IMR-90 (cell line): ENCODE measurements around the gene CAMTA1. TPM values are rescaled to one million over a fixed set of nuclear protein-coding genes. Genes with fewer than 3 reads are reported as not detected.

Experiments
- ATAC-seq: fragments of 200-7000 bp; cut with Tn5 transposase; 2 replicates; pipeline ENCODE4 v1.9.1; 2020; ENCODE audit warnings: low read depth, mild to moderate bottlenecking, moderate library complexity
- BruUV-seq: library from RNA; stranded (reverse); fragments of 400-500 nt; replicated peaks from 2 replicates; lab custom pipeline; 2021; lab: Mats Ljungman, UMichigan
- CTCF ChIA-PET: fragments of 300-600 bp; formaldehyde crosslinking; extraction: SDS; loops from one replicate; lab custom pipeline; 2021; ENCODE audit warnings: antibody characterized with exemption; lab: Yijun Ruan, JAX
- POLR2A ChIA-PET: fragments of 300-600 bp; sonication (Branson Sonifier 250); formaldehyde crosslinking; loops from one replicate; lab custom pipeline; 2022; ENCODE audit warnings: antibody characterized with exemption; ENCODE audit not compliant: unreplicated experiment; lab: Charles Lee
- DNase-seq: peaks from one replicate; pipeline ENCODE4 v3.0.0; 2013
- H2AFZ ChIP-seq: replicated peaks from 2 replicates; pipeline ENCODE3; 2013; ENCODE audit warnings: low read length, mild to moderate bottlenecking; ENCODE audit not compliant: poor library complexity
- H2AK5ac ChIP-seq: 2 replicates; pipeline ENCODE4 v1.6.1; 2013; ENCODE audit warnings: low read depth, low read length, inconsistent platforms
- H2AK9ac ChIP-seq: replicated peaks from 2 replicates; pipeline ENCODE3; 2013; ENCODE audit warnings: mild to moderate bottlenecking, low read depth, low read length, moderate library complexity; ENCODE audit not compliant: poor library complexity
- H2BK120ac ChIP-seq: 2 replicates; pipeline ENCODE4 v1.6.1; 2013; ENCODE audit warnings: low read depth, low read length, inconsistent platforms
- H2BK15ac ChIP-seq: 3 replicates; pipeline ENCODE4 v1.6.1; 2013; ENCODE audit warnings: low read depth, low read length, inconsistent platforms
- H2BK20ac ChIP-seq: 2 replicates; pipeline ENCODE4 v1.6.1; 2013; ENCODE audit warnings: low read depth, mild to moderate bottlenecking, inconsistent platforms, low read length, moderate library complexity
- H2BK5ac ChIP-seq: 2 replicates; pipeline ENCODE4 v1.6.1; 2013; ENCODE audit warnings: mild to moderate bottlenecking, low read depth, low read length, inconsistent platforms; ENCODE audit not compliant: poor library complexity, severe bottlenecking
- H3K14ac ChIP-seq: replicated peaks from 2 replicates; pipeline ENCODE4 v1.6.1; 2013; ENCODE audit warnings: low read depth, low read length, inconsistent platforms
- H3K18ac ChIP-seq: 2 replicates; pipeline ENCODE4 v1.6.1; 2013; ENCODE audit warnings: low read depth, low read length, control low read depth
- H3K23ac ChIP-seq: 2 replicates; pipeline ENCODE4 v1.6.1; 2013; ENCODE audit warnings: low read depth, low read length, inconsistent platforms
- H3K27ac ChIP-seq: 2 replicates; pipeline ENCODE4 v1.5.1; 2013; ENCODE audit warnings: mild to moderate bottlenecking, control low read depth, low read length; ENCODE audit not compliant: insufficient read depth
- H3K27me3 ChIP-seq: 2 replicates; pipeline ENCODE4 v1.6.1; 2013; ENCODE audit warnings: low read length; ENCODE audit not compliant: control insufficient read depth, insufficient read depth
- H3K36me3 ChIP-seq: 2 replicates; pipeline ENCODE4 v1.6.1; 2013; ENCODE audit warnings: low read length, mixed read lengths; ENCODE audit not compliant: control insufficient read depth, insufficient read depth
- H3K4ac ChIP-seq: 2 replicates; pipeline ENCODE4 v1.6.1; 2013; ENCODE audit warnings: low read depth, low read length, inconsistent platforms
- H3K4me1 ChIP-seq: 2 replicates; pipeline ENCODE4 v1.6.1; 2013; ENCODE audit warnings: low read length, mixed read lengths; ENCODE audit not compliant: control insufficient read depth, insufficient read depth
- H3K4me2 ChIP-seq: 2 replicates; pipeline ENCODE4 v1.6.1; 2013; ENCODE audit warnings: low read depth, mild to moderate bottlenecking, control low read depth, low read length, moderate library complexity
- H3K4me3 ChIP-seq: 2 replicates; pipeline ENCODE4 v1.5.1; 2013; ENCODE audit warnings: low read depth, mild to moderate bottlenecking, control low read depth, low read length, moderate library complexity; ENCODE audit not compliant: insufficient read depth
- H3K56ac ChIP-seq: 2 replicates; pipeline ENCODE4 v1.6.1; 2013; ENCODE audit warnings: low read length, inconsistent platforms; ENCODE audit not compliant: insufficient read depth; ENCODE audit errors: extremely low read depth
- H3K79me1 ChIP-seq, 2 experiments: 2 replicates each; pipeline ENCODE4 v1.6.1; 2013; ENCODE audit warnings: low read length in 2 of 2, inconsistent platforms in 1 of 2, low read depth in 1 of 2
- H3K9ac ChIP-seq: 2 replicates; pipeline ENCODE4 v1.6.1; 2013; ENCODE audit warnings: low read depth, low read length, control low read depth
- H3K9me1 ChIP-seq: 2 replicates; pipeline ENCODE4 v1.6.1; 2013; ENCODE audit warnings: low read length, inconsistent platforms; ENCODE audit not compliant: insufficient read depth
- H3K9me3 ChIP-seq: 2 replicates; pipeline ENCODE4 v1.6.1; 2013; ENCODE audit warnings: low read length; ENCODE audit not compliant: control insufficient read depth, insufficient read depth
- H4K20me1 ChIP-seq: 2 replicates; pipeline ENCODE4 v1.6.1; 2013; ENCODE audit warnings: low read length, inconsistent platforms; ENCODE audit not compliant: insufficient read depth
- H4K5ac ChIP-seq: 2 replicates; pipeline ENCODE4 v1.6.1; 2013; ENCODE audit warnings: mild to moderate bottlenecking, low read depth, low read length, control low read depth
- H4K8ac ChIP-seq, 2 experiments: 2 replicates each; pipeline ENCODE4 v1.6.1; 2013; ENCODE audit warnings: low read depth in 2 of 2, low read length in 2 of 2, control low read depth in 1 of 2, inconsistent platforms in 1 of 2
- H4K91ac ChIP-seq: 2 replicates; pipeline ENCODE4 v1.6.1; 2013; ENCODE audit warnings: low read depth, low read length, inconsistent platforms; ENCODE audit not compliant: insufficient read depth
- MAZ ChIP-seq: IDR thresholded peaks from 2 replicates; pipeline ENCODE4 v1.6.1; 2012; ENCODE audit warnings: low read depth, mild to moderate bottlenecking, low read length, improper control_type of control experiment, moderate library complexity, borderline replicate concordance
- MXI1 ChIP-seq: IDR thresholded peaks from 2 replicates; pipeline ENCODE4 v1.6.1; 2012; ENCODE audit warnings: low read depth, mild to moderate bottlenecking, low read length, moderate library complexity, borderline replicate concordance
- NFE2L2 ChIP-seq: fragments of 150-350 bp; IDR thresholded peaks from 2 replicates; pipeline ENCODE4 v1.6.1; 2016; ENCODE audit warnings: low read depth, mild to moderate bottlenecking, low read length
- RAD21 ChIP-seq: IDR thresholded peaks from 2 replicates; pipeline ENCODE4 v1.6.1; 2012; ENCODE audit warnings: low read length, improper control_type of control experiment
- RCOR1 ChIP-seq: IDR thresholded peaks from 2 replicates; pipeline ENCODE4 v1.6.1; 2012; ENCODE audit warnings: mild to moderate bottlenecking, low read length, improper control_type of control experiment; ENCODE audit not compliant: insufficient replicate concordance
- RFX5 ChIP-seq: IDR thresholded peaks from 2 replicates; pipeline ENCODE4 v1.8.0; 2012; ENCODE audit warnings: low read depth, mild to moderate bottlenecking, low read length, moderate library complexity
- SMC3 ChIP-seq: fragments of 150-350 bp; IDR thresholded peaks from 2 replicates; pipeline ENCODE4 v1.6.1; 2016; ENCODE audit warnings: low read depth, mild to moderate bottlenecking, antibody characterized with exemption, low read length, moderate library complexity
- USF2 ChIP-seq: fragments of 150-350 bp; IDR thresholded peaks from 2 replicates; pipeline ENCODE4 v1.6.1; 2017; ENCODE audit warnings: mild to moderate bottlenecking, antibody characterized with exemption, low read length, low read depth
- WGBS, 2 experiments: methylation state at CpG; one replicate each; pipeline versions ENCODE4 v1.1.5 to v1.1.7; 2013; ENCODE audit warnings: missing lambda C conversion rate in 2 of 2; ENCODE audit not compliant: insufficient read length in 1 of 2; ENCODE audit errors: extremely low coverage in 2 of 2; 5-methylcytosine and 5-hydroxymethylcytosine counted together
- dilution Hi-C: fragments of 300-500 bp; cut with HindIII; formaldehyde crosslinking; loops from one replicate; pipeline ENCODE4 v1.14.3; 2018; ENCODE audit warnings: low sequenced_read_pairs; ENCODE audit not compliant: unreplicated experiment
- in situ Hi-C: fragments of 300-500 bp; cut with MboI; formaldehyde crosslinking; loops from 3 replicates; pipeline ENCODE4 v1.14.3; 2019; ENCODE audit warnings: low sequenced_read_pairs, inconsistent platforms, mixed read lengths
- intact Hi-C: fragments of 100-400 bp; cut with micrococcal nuclease; formaldehyde crosslinking; loops from 2 replicates; pipeline ENCODE4 v1.10.0; 2022
- polyA plus RNA-seq, 3 experiments: library from polyadenylated mRNA; depleted of rRNA; stranded (reverse); fragments of >200 nt; gene quantifications; 2 replicates each; pipeline ENCODE4 v1.2.3, GENCODE V29; 2012; ENCODE audit warnings: low replicate concordance in 1 of 3
- total RNA-seq: library from RNA; depleted of rRNA; stranded (reverse); fragments of >200 nt; gene quantifications from 2 replicates; pipeline ENCODE4 v1.2.3, GENCODE V29; 2012

CAMTA1 gene
- total and polyA plus RNA-seq, 2 of the 4 experiments (the other 2 are of a cell fraction), result 35.5 to 74.3 TPM

- ATAC-seq (no peak), DNase-seq (no peak)
- H3K36me3 ChIP-seq, result no peaks in the 10 kb centered on the region
- H4K5ac ChIP-seq, result no peak overlapping the region
- no peak overlapping the region for H4K91ac ChIP-seq
- no peak overlapping the region for H3K4me2 ChIP-seq
- H3K9me3 ChIP-seq, result no peaks in the 10 kb centered on the region
- H2BK120ac ChIP-seq, result no peak overlapping the region
- H3K4me1 ChIP-seq, result no peaks in the 10 kb centered on the region
- H3K4ac ChIP-seq, result no peak overlapping the region
- no peaks in the 10 kb centered on the region for H3K9me1 ChIP-seq
- no peak overlapping the region for H2AFZ ChIP-seq
- ChIA-PET POLR2A (no interaction called here), CTCF (no interaction called here)
- BruUV-seq, result no TSS peak
- no peak overlapping the region for H3K4me3 ChIP-seq
- H2AK5ac ChIP-seq, result no peak overlapping the region
- TF ChIP-seq RCOR1 (no peak), MXI1 (no peak), MAZ (no peak), NFE2L2 (no peak), RFX5 (no peak), SMC3 (no peak), USF2 (no peak), RAD21 (no peak)
- H3K79me1 ChIP-seq, result no peaks in the 10 kb centered on the region
- in situ Hi-C loops, result no loop called here
- H3K23ac ChIP-seq, result no peak overlapping the region
- intact Hi-C loops, result no loop called here
- H2AK9ac ChIP-seq, result no peak overlapping the region
- no peak overlapping the region for H3K18ac ChIP-seq
- no peak overlapping the region for H2BK5ac ChIP-seq
- H2BK15ac ChIP-seq, result no peak overlapping the region
- H4K8ac ChIP-seq, result no peak overlapping the region
- no peak overlapping the region for H3K9ac ChIP-seq
- dilution Hi-C loops, result no loop called here
- no peak overlapping the region for H3K14ac ChIP-seq
- WGBS, 2 experiments, result no CpG with 5 or more reads among the region's 2 CpGs
- no peak overlapping the region for H3K56ac ChIP-seq
- peaks cover 15% of the 10 kb centered on the region for H3K27me3 ChIP-seq
- H2BK20ac ChIP-seq, result no peak overlapping the region
- H3K27ac ChIP-seq, result no peak overlapping the region
- H4K20me1 ChIP-seq, result no peaks in the 10 kb centered on the region
These were observed 197.6 kb downstream of the CAMTA1 start for GRCh38 chr1:6982860-6983259.
